Neural progenitor cell (in vitro differentiated cells): ENCODE measurements around the gene C15orf62.

ENCODE experiments used
- EZH2phosphoT487 ChIP-seq: fragments of 200-600 bp; sonication (generic); IDR thresholded peaks from 2 replicates; pipeline ENCODE4 v1.6.1; 2017; ENCODE audit warnings: antibody characterized with exemption
- TF ChIP-seq, protein P1 (sequence below): fragments of 200-600 bp; sonication (generic); IDR thresholded peaks from 2 replicates; pipeline ENCODE4 v1.5.1; 2017; ENCODE audit warnings: antibody characterized with exemption, mild to moderate bottlenecking

GRCh38 chr15:40773902-40774301 lies 4.1 kb downstream of the C15orf62 start:
- TF ChIP-seq, protein P1, sequence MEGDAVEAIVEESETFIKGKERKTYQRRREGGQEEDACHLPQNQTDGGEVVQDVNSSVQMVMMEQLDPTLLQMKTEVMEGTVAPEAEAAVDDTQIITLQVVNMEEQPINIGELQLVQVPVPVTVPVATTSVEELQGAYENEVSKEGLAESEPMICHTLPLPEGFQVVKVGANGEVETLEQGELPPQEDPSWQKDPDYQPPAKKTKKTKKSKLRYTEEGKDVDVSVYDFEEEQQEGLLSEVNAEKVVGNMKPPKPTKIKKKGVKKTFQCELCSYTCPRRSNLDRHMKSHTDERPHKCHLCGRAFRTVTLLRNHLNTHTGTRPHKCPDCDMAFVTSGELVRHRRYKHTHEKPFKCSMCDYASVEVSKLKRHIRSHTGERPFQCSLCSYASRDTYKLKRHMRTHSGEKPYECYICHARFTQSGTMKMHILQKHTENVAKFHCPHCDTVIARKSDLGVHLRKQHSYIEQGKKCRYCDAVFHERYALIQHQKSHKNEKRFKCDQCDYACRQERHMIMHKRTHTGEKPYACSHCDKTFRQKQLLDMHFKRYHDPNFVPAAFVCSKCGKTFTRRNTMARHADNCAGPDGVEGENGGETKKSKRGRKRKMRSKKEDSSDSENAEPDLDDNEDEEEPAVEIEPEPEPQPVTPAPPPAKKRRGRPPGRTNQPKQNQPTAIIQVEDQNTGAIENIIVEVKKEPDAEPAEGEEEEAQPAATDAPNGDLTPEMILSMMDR, result no peak
- no peak for TF ChIP-seq EZH2phosphoT487
